GM12875 (cell line): Measurements from ENCODE around the gene EFEMP2.
"Not testable (repeated sequence)": the region's sequence is repeated elsewhere in the genome, so short reads cannot be mapped to it uniquely, and the experiment has no call there.

Source experiments
- H3K4me3 ChIP-seq: one replicate; pipeline ENCODE4 v1.5.1; 2011; ENCODE audit warnings: low read depth, low read length, control low read depth
- CTCF ChIP-seq: IDR thresholded peaks from 2 replicates; pipeline ENCODE4 v1.5.1; 2011; ENCODE audit warnings: low read depth, mild to moderate bottlenecking, control low read depth, inconsistent platforms, low read length, moderate library complexity, borderline replicate concordance; ENCODE audit not compliant: insufficient read depth

EFEMP2 gene

GRCh38 chr11:65850217-65851082, 22.1 kb downstream of the EFEMP2 start:
- no peak for TF ChIP-seq CTCF
- no peak overlapping the region for H3K4me3 ChIP-seq

GRCh38 chr11:65849771-65850216, 22.8 kb downstream of the EFEMP2 start:
- H3K4me3 ChIP-seq = no peak overlapping the region
- no peak for TF ChIP-seq CTCF

GRCh38 chr11:65849366-65849765, 23.2 kb downstream of the EFEMP2 start:
- TF ChIP-seq CTCF = no peak
- no peak overlapping the region for H3K4me3 ChIP-seq

GRCh38 chr11:65848693-65849092, 23.9 kb downstream of the EFEMP2 start:
- H3K4me3 ChIP-seq = not testable (repeated sequence)

GRCh38 chr11:65847746-65848145, 24.9 kb downstream of the EFEMP2 start:
- no peak overlapping the region for H3K4me3 ChIP-seq
- TF ChIP-seq CTCF = no peak

GRCh38 chr11:65844231-65844872, 28.2 kb downstream of the EFEMP2 start:
- TF ChIP-seq CTCF = no peak
- no peak overlapping the region for H3K4me3 ChIP-seq

GRCh38 chr11:65843811-65844210, 28.8 kb downstream of the EFEMP2 start:
- no peak overlapping the region for H3K4me3 ChIP-seq
- TF ChIP-seq CTCF = no peak
